ENCODE data around the gene SRPRB. TPM values are rescaled to one million over a fixed set of nuclear protein-coding genes. Genes with fewer than 3 reads are reported as not detected.

Gene SRPRB
- total RNA-seq, 1 donor from 2014 or later, result 26.0 TPM

DNA sequence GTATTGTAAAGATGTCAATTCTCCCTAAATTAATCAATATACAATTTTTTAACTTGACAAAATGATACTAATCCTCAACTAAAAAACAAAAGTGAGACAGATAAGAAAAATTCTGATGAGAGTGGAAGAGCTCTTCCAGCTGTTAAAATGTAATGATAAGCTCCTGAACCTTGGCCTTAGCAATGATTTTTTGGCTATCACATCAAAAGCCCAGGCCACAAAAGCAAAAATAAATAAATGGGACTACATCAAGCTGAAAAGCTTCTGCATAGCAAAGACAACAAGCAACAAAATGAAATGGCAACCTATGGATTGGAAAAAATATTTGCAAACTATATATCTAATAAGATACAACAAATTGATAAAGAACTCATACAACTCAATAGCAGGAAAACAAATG, 24.0 kb upstream of the SRPRB start:
- Histone ChIP-seq H3K9me3 (replicated peaks) (no peaks in the 10 kb centered on the region), H3K36me3 (no peaks in the 10 kb centered on the region), H3K27me3 (ENCODE audit: low read depth) (peaks cover 41% of the 10 kb centered on the region), H3K4me3 (no peak overlapping the region), H3K4me1 (no peaks in the 10 kb centered on the region), H3K27ac (replicated peaks) (no peak overlapping the region)
- TF ChIP-seq, protein P1, sequence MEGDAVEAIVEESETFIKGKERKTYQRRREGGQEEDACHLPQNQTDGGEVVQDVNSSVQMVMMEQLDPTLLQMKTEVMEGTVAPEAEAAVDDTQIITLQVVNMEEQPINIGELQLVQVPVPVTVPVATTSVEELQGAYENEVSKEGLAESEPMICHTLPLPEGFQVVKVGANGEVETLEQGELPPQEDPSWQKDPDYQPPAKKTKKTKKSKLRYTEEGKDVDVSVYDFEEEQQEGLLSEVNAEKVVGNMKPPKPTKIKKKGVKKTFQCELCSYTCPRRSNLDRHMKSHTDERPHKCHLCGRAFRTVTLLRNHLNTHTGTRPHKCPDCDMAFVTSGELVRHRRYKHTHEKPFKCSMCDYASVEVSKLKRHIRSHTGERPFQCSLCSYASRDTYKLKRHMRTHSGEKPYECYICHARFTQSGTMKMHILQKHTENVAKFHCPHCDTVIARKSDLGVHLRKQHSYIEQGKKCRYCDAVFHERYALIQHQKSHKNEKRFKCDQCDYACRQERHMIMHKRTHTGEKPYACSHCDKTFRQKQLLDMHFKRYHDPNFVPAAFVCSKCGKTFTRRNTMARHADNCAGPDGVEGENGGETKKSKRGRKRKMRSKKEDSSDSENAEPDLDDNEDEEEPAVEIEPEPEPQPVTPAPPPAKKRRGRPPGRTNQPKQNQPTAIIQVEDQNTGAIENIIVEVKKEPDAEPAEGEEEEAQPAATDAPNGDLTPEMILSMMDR (IDR thresholded peaks at IDR 0.05; ENCODE audit: borderline replicate concordance), result no peak
- intact Hi-C loops (cut with micrococcal nuclease), result no loop called here
- no peak for DNase-seq

DNA sequence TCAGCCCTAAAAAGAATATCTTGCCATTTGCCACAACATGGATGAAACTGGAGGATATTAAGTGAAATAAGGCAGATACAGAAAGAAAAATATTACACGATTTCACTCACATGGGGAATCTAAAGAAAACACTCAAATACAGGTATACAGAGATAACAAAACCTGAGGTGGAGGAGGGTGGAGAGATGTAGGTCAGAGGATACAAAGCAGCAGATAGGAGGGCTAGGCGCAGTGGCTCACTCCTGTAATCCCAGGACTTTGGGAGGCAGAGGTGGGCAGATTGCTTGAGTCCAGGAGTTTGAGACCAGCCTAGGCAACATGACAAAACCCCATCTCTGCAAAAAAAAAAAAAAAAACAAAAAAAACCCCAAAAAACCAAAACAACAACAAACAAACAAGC, 23.2 kb upstream of the SRPRB start:
- Histone ChIP-seq H3K9me3 (replicated peaks) (no peaks in the 10 kb centered on the region), H3K27ac (replicated peaks) (no peak overlapping the region), H3K36me3 (no peaks in the 10 kb centered on the region), H3K27me3 (ENCODE audit: low read depth) (peaks cover 41% of the 10 kb centered on the region), H3K4me3 (no peak overlapping the region), H3K4me1 (no peaks in the 10 kb centered on the region)
- TF ChIP-seq, protein P1 (IDR thresholded peaks at IDR 0.05; ENCODE audit: borderline replicate concordance), result no peak
- no peak for DNase-seq
- intact Hi-C loops (cut with micrococcal nuclease), result no loop called here

DNA sequence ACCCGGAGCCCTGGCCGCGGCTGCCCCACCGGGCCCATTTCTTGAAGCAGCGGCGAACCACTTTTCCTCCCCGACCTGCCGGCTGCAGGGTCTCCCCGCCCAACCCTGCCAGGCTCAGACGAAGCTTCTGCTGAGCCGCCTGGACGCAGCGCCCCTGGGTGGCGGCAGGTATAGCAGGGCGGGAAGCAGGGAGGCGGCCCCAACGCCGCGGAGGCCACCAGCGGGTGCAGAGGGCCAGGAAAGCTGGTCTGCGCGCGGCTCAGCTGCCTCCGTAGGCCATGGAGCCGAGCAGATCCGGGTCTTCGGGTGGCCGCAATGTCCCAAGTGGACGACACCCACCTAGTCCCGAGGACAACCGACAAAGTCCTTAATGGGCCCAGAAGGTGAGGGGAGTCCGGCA, 21.9 kb upstream of the SRPRB start:
- Histone ChIP-seq H3K27me3 (ENCODE audit: low read depth) (peaks cover 40% of the 10 kb centered on the region), H3K27ac (replicated peaks) (no peak overlapping the region), H3K9me3 (replicated peaks) (no peaks in the 10 kb centered on the region), H3K36me3 (no peaks in the 10 kb centered on the region), H3K4me1 (no peaks in the 10 kb centered on the region), H3K4me3 (no peak overlapping the region)
- DNase-seq, result no peak
- intact Hi-C loops (cut with micrococcal nuclease), result no loop called here
- TF ChIP-seq, protein P1 (IDR thresholded peaks at IDR 0.05; ENCODE audit: borderline replicate concordance), result no peak

DNA sequence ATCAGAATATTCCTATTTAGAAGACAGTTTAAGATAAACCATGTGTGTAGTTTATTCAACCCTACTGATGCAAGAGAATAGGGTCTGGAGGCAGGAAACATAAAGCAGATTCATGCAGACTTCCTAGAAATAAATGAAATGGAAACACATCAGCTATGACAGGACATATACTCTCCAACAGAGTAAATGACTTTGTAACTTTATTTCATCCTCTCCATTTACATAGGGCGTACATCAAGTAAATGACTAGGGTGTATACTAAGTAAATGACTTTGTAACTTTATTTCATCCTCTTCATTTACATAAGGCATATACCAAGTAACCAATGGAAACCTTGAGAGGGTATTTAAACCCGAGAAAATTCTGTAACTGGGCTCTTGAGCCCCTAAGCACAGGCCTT, 17.6 kb upstream of the SRPRB start:
- H3K4me3 ChIP-seq, result no peak overlapping the region
- intact Hi-C loops (cut with micrococcal nuclease), result no loop called here
- TF ChIP-seq, protein P1 (IDR thresholded peaks at IDR 0.05; ENCODE audit: borderline replicate concordance), result no peak
- no peak overlapping the region for H3K27ac ChIP-seq (replicated peaks)
- no peaks in the 10 kb centered on the region for H3K36me3 ChIP-seq
- H3K4me1 ChIP-seq, result no peaks in the 10 kb centered on the region
- H3K27me3 ChIP-seq (ENCODE audit: low read depth), result peaks cover 12% of the 10 kb centered on the region
- no peak for DNase-seq
- H3K9me3 ChIP-seq (replicated peaks), result peaks cover 22% of the 10 kb centered on the region

DNA sequence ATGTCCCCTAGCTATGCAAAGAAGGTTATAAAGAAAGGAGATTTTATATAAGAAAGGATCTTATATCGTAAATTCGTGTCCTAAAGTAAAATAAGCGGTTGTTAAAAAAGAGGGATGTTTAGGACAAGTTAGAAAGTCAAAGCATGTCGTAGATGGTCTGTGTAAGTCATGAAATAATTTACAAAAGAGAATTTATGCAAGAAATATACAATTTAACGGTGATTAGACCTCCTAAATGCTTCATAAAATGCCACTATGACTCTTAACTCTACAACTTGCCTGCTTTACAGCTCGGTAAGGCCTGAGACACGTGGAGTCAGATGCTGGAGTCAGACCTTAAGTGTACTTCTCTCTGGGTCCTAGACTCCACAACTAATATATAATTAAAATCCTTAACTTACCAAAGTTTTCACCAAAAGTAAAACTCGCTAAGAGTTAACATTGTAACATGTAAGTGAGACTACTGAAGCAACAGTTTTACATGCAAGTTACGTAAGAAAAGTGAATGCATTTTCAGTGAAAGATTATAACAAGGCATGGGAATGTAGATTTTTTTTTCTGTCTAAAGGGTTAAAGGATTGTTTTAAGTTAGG, 13.3 kb upstream of the SRPRB start:
- no peaks in the 10 kb centered on the region for H3K36me3 ChIP-seq
- H3K4me1 ChIP-seq, result no peaks in the 10 kb centered on the region
- TF ChIP-seq, protein P1 (IDR thresholded peaks at IDR 0.05; ENCODE audit: borderline replicate concordance), result no peak
- intact Hi-C loops (cut with micrococcal nuclease), result no loop called here
- peaks cover 24% of the 10 kb centered on the region for H3K9me3 ChIP-seq (replicated peaks)
- DNase-seq, result no peak
- H3K27me3 ChIP-seq (ENCODE audit: low read depth), result peaks cover 3% of the 10 kb centered on the region
- no peak overlapping the region for H3K4me3 ChIP-seq
- H3K27ac ChIP-seq (replicated peaks), result no peak overlapping the region
